Measurements from ENCODE around the gene GBF1. TPM values are rescaled to one million over a fixed set of nuclear protein-coding genes. Genes with fewer than 3 reads are reported as not detected.

Gene GBF1
- total RNA-seq, 6 experiments from 2014 or later, result 22.6 to 27.2 (median 23.7) TPM

- intact Hi-C loops (cut with DNase I), result no loop called here
- Histone ChIP-seq H3K4me1 (peaks cover 0 to 14% (median 6%) of the 10 kb centered on the region in 4 donors), H3K9me3 (no peaks in the 10 kb centered on the region), H3K27ac (no peak overlapping the region), H3K4me3 (no peak overlapping the region), H3K36me3 (no peaks in the 10 kb centered on the region), H3K27me3 (no peaks in the 10 kb centered on the region)
- no peak for TF ChIP-seq POLR2A (IDR thresholded peaks at IDR 0.05)
- TF ChIP-seq CTCF (IDR thresholded peaks at IDR 0.05), result no peak
- DNase-seq (no peak), ATAC-seq (no peak)
- 74% methylated on average over 3 of the region's 3 CpGs for WGBS (ENCODE audit: insufficient coverage, low coverage, low lambda C conversion rate, missing lambda C conversion rate)
Observed at GRCh38 chr10:102309916-102310315, 64.6 kb downstream of the GBF1 start.

GRCh38 chr10:102310361-102311024 lies 65.2 kb downstream of the GBF1 start:
- TF ChIP-seq POLR2A (IDR thresholded peaks at IDR 0.05) (no peak), CTCF (IDR thresholded peaks at IDR 0.05) (no peak)
- WGBS (ENCODE audit: insufficient coverage, low coverage, low lambda C conversion rate, missing lambda C conversion rate), result 82% methylated on average over 3 of the region's 4 CpGs
- no peak for DNase-seq
- peak; percentile 54 to 85 (median 72) for ATAC-seq
- intact Hi-C loops (cut with DNase I), result no loop called here
- Histone ChIP-seq H3K4me1 (peaks cover 0 to 14% (median 6%) of the 10 kb centered on the region in 4 donors), H3K9me3 (no peaks in the 10 kb centered on the region), H3K36me3 (no peaks in the 10 kb centered on the region), H3K4me3 (no peak overlapping the region), H3K27me3 (no peaks in the 10 kb centered on the region), H3K27ac (no peak overlapping the region)

- no peaks in the 10 kb centered on the region for H3K9me3 ChIP-seq
- ATAC-seq (no peak), DNase-seq (no peak)
- H3K27me3 ChIP-seq, result no peaks in the 10 kb centered on the region
- H3K4me1 ChIP-seq, result peaks cover 0 to 14% (median 6%) of the 10 kb centered on the region in 4 donors
- 86% methylated on average over 3 of the region's 3 CpGs for WGBS (ENCODE audit: insufficient coverage, low coverage, low lambda C conversion rate, missing lambda C conversion rate)
- intact Hi-C loops (cut with DNase I), result no loop called here
- H3K4me3 ChIP-seq, result no peak overlapping the region
- no peaks in the 10 kb centered on the region for H3K36me3 ChIP-seq
- TF ChIP-seq CTCF (IDR thresholded peaks at IDR 0.05) (no peak), POLR2A (IDR thresholded peaks at IDR 0.05) (no peak)
- H3K27ac ChIP-seq, result no peak overlapping the region
Observed at GRCh38 chr10:102311025-102311420, 65.7 kb downstream of the GBF1 start.

- ATAC-seq (no peak), DNase-seq (no peak)
- Histone ChIP-seq H3K27ac (no peak overlapping the region), H3K9me3 (no peaks in the 10 kb centered on the region), H3K27me3 (no peaks in the 10 kb centered on the region), H3K36me3 (no peaks in the 10 kb centered on the region), H3K4me1 (peaks cover 0 to 14% (median 6%) of the 10 kb centered on the region in 4 donors), H3K4me3 (no peak overlapping the region)
- TF ChIP-seq CTCF (IDR thresholded peaks at IDR 0.05) (no peak), POLR2A (IDR thresholded peaks at IDR 0.05) (no peak)
- no CpG with 5 or more reads among the region's 1 CpG for WGBS (ENCODE audit: insufficient coverage, low coverage, low lambda C conversion rate, missing lambda C conversion rate)
- intact Hi-C loops (cut with DNase I), result no loop called here
Observed at GRCh38 chr10:102312683-102313082, 67.4 kb downstream of the GBF1 start.

Data from right lobe of liver (tissue), 6 donors.